Central memory CD8-positive, alpha-beta T cell (primary cell): ENCODE results near the gene AMER1.

Source experiments
- ATAC-seq: fragments of 150-1000 bp; cut with Tn5 transposase; replicated peaks from 2 replicates; pipeline ENCODE4 v1.10.0; 2022; ENCODE audit warnings: mild to moderate bottlenecking, moderate FRiP score, moderate number of reproducible peaks; ENCODE audit not compliant: poor library complexity, severe bottlenecking; ENCODE audit errors: extremely low read depth
- DNase-seq, 2 donors: peaks; one replicate each; pipeline ENCODE4 v3.0.0; 2021; ENCODE audit warnings: low spot score in 2 of 2
- H3K27ac Mint-ChIP-seq: one replicate; pipeline ENCODE4 v1.8.0; 2022; ENCODE audit warnings: low read depth, mild to moderate bottlenecking, moderate library complexity, mixed read lengths
- H3K27me3 Mint-ChIP-seq: one replicate; pipeline ENCODE4 v1.8.0; 2022; ENCODE audit warnings: mixed read lengths
- H3K36me3 Mint-ChIP-seq: one replicate; pipeline ENCODE4 v1.8.0; 2022; ENCODE audit warnings: mild to moderate bottlenecking, moderate library complexity, mixed read lengths; ENCODE audit not compliant: insufficient read depth
- H3K4me1 Mint-ChIP-seq: one replicate; pipeline ENCODE4 v1.8.0; 2022; ENCODE audit warnings: mixed read lengths
- H3K4me3 Mint-ChIP-seq: one replicate; pipeline ENCODE4 v1.8.0; 2022; ENCODE audit warnings: mild to moderate bottlenecking, moderate library complexity, mixed read lengths
- H3K9me3 Mint-ChIP-seq: one replicate; pipeline ENCODE4 v1.8.0; 2022; ENCODE audit warnings: mixed read lengths

The AMER1 gene

DNA sequence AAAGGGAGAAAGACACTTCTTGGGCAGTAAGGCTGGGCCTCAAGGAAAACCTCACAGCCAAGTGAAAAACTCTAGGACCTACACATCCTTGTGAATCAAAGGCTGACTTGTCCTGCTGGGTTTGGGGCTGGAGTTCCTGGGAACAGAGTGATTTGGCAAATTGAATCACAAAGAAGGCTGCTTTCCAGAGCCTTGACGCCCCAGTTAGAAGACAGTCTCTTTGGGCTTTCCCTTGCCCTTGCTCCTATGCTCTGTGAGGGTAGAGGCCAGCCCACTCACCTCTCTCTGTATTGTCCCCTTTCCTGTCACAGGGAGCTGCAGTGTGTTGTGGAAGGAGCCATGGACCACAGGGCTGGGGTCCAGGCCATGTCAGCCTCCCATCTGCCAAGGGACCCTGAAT, 9.6 kb downstream of the AMER1 start:
- ATAC-seq (no peak), DNase-seq (no peak)
- H3K4me3 Mint-ChIP-seq: no peak overlapping the region
- no peak overlapping the region for H3K27ac Mint-ChIP-seq
- H3K9me3 Mint-ChIP-seq: no peaks in the 10 kb centered on the region
- H3K27me3 Mint-ChIP-seq: no peaks in the 10 kb centered on the region
- H3K4me1 Mint-ChIP-seq: no peaks in the 10 kb centered on the region
- no peaks in the 10 kb centered on the region for H3K36me3 Mint-ChIP-seq

DNA sequence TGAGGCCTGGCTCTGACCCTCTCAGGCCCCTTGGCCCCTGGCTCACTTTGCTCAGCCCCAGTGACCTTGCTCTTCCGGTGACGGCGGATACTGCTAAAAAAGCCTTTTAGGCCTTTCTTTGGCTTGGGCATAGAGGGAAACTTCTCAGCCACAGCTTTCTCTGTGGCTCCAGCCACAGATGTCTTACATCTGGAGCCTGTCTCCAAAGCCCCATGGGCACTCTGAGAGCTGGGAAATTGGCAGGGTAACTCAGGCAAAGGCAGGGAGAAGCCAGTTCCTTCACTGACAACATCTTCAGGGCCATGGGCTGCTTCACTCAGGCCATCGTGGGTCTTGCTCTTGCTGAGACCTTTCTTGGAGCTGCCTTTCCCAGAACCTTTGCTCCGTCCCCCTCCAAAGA, 12.8 kb downstream of the AMER1 start:
- DNase-seq (no peak), ATAC-seq (no peak)
- Mint-ChIP-seq H3K36me3 (no peaks in the 10 kb centered on the region), H3K4me1 (no peaks in the 10 kb centered on the region), H3K4me3 (no peak overlapping the region), H3K27ac (no peak overlapping the region), H3K27me3 (no peaks in the 10 kb centered on the region), H3K9me3 (no peaks in the 10 kb centered on the region)

DNA sequence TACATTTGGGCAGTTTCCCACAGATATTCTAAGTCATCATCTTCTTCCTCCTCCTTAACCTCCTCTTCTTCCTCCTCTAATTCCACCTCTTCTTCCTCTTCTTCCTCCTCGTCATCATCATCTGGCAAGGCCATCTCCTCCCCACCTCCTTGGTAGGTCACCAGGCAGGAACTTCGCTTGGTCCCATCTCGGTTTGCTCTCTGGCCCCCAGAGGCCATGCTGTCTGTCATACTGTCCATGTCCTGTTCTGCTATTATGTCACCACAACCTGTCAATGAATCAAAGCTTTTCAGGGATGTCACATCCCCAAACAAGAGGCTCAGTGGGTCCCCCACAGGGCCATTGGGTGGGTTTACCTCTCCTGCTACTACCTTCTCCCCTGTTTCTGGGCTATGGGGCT, 13.5 kb downstream of the AMER1 start:
- no peak for DNase-seq
- Mint-ChIP-seq H3K36me3 (peaks cover 2% of the 10 kb centered on the region), H3K27me3 (no peaks in the 10 kb centered on the region), H3K4me1 (no peaks in the 10 kb centered on the region), H3K27ac (no peak overlapping the region), H3K9me3 (no peaks in the 10 kb centered on the region), H3K4me3 (no peak overlapping the region)
- ATAC-seq: no peak

DNA sequence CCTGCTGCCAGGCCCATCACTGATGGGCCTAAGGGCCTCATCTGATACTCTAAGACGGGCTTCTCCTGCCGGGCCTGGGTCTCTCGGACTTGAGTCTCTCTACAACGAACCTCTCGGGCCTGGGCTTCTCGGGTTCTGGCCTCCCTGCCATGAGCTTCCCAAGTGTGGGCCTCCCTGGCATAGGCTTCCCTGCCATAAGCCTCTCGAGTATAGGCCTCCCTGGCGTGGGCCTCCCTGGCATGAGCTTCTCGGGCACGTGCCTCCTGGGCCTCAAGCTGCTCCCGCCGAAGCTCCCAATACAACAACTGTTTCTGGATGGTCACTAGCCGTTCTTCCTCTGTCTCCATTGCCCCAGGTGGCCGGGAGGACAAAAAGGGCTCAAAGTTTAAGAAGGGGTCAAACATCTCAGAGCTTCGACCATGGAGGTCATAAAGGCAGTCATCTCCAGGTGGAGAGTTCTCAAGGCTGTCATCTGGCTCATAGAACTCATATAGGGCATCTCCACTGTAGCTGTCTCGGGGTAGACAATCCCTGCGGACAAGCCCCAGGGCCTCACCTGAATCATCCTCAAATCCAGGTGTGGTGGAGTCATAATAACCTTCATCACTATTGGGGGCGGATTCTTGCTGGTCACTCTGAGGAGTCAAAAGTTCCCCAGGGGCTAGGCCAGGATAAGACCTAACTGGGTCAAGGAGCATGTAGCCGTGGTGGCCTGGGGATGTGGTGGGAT, 14.1 kb downstream of the AMER1 start:
- ATAC-seq (no peak), DNase-seq (no peak)
- peaks cover 2% of the 10 kb centered on the region for H3K36me3 Mint-ChIP-seq
- no peaks in the 10 kb centered on the region for H3K27me3 Mint-ChIP-seq
- no peaks in the 10 kb centered on the region for H3K4me1 Mint-ChIP-seq
- H3K9me3 Mint-ChIP-seq: no peaks in the 10 kb centered on the region
- no peak overlapping the region for H3K4me3 Mint-ChIP-seq
- H3K27ac Mint-ChIP-seq: no peak overlapping the region

DNA sequence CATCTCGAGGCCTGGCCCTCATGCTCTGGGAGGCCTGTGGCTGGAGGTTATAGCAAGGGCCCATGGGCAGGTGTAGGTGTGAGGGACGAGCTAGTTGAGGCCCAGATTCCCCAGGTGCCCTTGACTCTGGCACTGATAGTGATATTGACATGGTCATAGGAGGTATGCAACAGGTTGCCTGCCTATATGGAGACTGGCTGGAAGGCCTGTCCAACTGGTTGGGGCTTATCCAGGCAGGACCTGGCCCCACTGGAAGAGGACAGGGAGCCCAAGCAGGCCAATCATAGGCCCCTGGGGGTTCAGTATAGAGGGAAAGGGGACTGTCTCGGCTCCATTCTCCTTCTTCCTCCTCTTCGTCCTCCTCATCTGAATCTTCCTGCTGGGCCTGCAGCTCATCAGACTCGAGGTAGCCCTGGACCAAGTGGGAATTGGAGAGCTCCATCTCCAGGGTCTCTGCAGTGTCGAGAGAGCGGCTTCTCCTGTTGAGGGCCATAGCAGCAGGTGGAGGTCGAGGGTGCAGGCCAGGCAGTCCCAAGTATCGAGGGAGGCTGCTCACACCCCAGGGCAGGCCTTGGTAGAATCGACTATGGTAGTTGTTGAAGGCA, 15.3 kb downstream of the AMER1 start:
- DNase-seq: no peak
- Mint-ChIP-seq H3K27me3 (no peaks in the 10 kb centered on the region), H3K36me3 (peaks cover 2% of the 10 kb centered on the region), H3K27ac (no peak overlapping the region), H3K4me1 (no peaks in the 10 kb centered on the region), H3K4me3 (no peak overlapping the region), H3K9me3 (no peaks in the 10 kb centered on the region)
- no peak for ATAC-seq

DNA sequence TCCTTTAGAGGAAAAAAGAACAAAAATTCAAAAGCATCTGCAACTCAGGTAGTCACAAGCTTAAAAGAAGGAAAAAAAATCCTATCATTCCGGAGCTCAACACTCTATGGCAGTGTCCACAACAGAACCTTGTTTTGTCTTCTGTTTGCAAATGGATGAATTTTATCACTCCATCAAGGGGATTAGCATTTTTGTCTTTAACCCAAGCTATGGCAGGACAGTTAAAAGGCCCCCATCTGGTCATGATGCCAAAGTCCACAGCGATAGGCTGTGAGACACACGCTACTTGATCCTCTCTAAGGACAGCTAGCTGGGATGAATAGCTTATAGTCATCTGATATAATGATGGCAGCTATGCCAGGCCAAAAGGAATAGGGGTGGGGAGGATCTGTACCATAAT, 16.6 kb downstream of the AMER1 start:
- Mint-ChIP-seq H3K36me3 (peaks cover 2% of the 10 kb centered on the region), H3K27me3 (no peaks in the 10 kb centered on the region), H3K4me1 (no peaks in the 10 kb centered on the region), H3K9me3 (no peaks in the 10 kb centered on the region), H3K4me3 (no peak overlapping the region), H3K27ac (no peak overlapping the region)
- ATAC-seq: no peak
- no peak for DNase-seq

DNA sequence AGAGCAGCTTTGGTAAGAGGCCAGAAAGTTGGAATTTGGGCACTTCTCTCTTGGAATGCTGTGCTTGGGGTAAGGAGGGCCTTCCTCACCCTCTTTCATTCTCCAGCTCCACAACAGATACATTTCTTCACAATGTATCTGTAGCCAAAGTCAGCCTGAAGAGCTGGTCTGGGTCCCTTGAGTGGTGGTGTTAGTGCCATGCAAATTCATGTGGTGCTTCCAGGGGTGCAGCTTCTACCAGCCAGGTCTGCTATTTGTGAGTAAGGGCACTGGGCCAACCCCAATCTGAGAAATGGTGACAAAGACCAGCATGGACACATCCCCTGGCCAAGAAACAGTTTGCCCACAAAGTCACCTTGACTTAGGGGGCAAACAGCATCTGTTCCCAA, 17.8 kb downstream of the AMER1 start:
- H3K27ac Mint-ChIP-seq: no peak overlapping the region
- H3K4me3 Mint-ChIP-seq: no peak overlapping the region
- H3K36me3 Mint-ChIP-seq: peaks cover 2% of the 10 kb centered on the region
- H3K9me3 Mint-ChIP-seq: no peaks in the 10 kb centered on the region
- DNase-seq (no peak), ATAC-seq (no peak)
- no peaks in the 10 kb centered on the region for H3K27me3 Mint-ChIP-seq
- H3K4me1 Mint-ChIP-seq: no peaks in the 10 kb centered on the region

DNA sequence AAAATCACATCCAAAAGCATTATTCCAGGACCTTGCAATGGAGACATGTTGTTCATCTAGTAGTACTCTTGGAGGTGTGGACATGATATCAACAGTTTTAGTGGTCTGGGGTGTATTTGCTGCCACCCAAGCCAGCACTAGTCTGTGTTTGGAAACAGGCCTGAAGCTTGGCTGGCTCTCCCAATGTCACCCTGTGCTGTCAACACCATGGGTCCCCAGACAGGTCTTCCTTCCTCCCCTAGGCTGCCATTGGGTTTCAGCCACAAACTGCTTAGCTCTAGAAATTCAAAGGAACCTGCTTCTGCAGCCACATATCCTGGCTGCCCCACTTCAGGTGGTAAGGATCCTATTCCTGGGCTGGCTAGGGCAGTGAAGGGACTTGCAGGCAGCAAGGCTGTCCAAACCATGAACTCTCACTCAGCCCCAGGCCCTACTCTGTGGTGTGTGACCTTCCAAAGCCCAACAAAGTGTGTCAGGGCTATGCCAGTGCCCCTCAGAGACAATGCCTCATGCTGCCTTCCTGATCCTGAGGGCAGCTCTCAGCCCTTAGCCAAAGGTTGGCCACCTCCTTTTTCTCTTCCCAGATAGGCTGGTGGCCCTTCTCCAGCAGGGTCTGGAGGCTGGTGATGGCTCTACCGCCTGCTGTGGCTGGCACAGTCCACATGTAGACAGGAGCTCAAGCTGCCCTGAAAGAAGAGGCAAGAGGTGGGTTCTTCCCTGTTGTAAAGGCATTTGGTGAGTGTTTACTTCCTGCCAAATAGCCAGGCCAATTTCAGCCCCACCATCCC, 18.3 kb downstream of the AMER1 start:
- H3K4me1 Mint-ChIP-seq: no peaks in the 10 kb centered on the region
- peaks cover 2% of the 10 kb centered on the region for H3K36me3 Mint-ChIP-seq
- H3K27ac Mint-ChIP-seq: no peak overlapping the region
- ATAC-seq: no peak
- DNase-seq: no peak
- no peaks in the 10 kb centered on the region for H3K9me3 Mint-ChIP-seq
- no peak overlapping the region for H3K4me3 Mint-ChIP-seq
- no peaks in the 10 kb centered on the region for H3K27me3 Mint-ChIP-seq

DNA sequence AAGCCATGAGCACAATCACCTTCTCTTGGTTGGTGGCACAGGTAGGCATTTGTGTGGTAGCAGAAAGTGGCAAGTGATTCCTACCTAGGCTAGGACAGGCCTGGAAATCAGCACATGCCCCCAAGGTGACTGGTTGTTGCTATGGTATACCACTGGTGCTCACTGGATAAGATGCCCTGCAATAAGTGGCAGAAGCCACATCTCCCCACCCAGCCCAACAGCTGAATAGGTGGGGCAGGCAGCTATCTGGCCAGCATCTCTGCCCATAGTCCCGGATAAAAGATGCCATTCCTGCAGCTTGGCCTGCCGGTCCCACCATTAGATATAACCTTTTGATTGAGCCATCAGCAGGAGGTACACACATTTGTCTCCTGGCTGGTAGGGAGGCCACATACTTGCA, 21.1 kb downstream of the AMER1 start:
- no peaks in the 10 kb centered on the region for H3K27me3 Mint-ChIP-seq
- no peak overlapping the region for H3K27ac Mint-ChIP-seq
- H3K4me1 Mint-ChIP-seq: no peaks in the 10 kb centered on the region
- H3K4me3 Mint-ChIP-seq: no peak overlapping the region
- peaks cover 2% of the 10 kb centered on the region for H3K36me3 Mint-ChIP-seq
- DNase-seq (no peak), ATAC-seq (no peak)
- no peaks in the 10 kb centered on the region for H3K9me3 Mint-ChIP-seq

DNA sequence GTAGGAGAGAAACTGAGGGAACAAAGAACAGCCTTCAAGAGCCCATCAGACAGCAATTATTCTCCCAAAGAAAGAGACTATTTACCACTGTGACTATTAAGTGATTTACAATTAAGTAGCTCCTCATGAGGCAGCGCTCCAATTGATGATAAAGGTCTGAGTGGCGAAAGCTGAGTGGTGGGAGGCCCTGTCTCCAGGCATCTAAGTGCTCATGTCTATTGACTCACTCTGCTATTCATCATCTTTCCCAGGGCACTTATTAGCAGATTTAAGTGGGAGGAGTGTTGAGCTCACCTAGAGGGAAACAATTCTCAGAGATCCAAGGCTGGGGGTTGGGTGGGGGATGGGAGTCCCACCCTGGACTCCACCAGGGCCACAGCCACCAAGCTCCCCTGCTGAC, 23.3 kb downstream of the AMER1 start:
- ATAC-seq: no peak
- H3K4me1 Mint-ChIP-seq: no peaks in the 10 kb centered on the region

DNA sequence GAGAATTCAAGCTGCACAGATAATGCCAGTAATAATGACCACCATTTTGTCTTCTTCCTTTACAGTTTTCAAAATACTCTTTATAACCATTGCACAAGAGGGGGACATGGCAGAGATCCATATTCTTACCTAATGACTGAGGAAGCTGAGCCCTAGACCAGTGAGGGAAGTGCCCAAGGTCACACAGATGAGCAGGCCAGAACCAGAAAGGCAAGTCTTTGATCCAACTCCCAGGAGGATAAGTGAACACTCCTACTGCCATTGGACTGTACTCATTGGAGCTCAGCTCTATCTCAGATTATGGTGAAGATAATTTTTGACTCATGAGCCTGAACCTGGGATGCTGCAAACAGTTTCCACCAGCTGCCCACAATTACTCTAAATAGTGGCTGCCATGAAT, 28.6 kb downstream of the AMER1 start:
- Mint-ChIP-seq H3K36me3 (no peaks in the 10 kb centered on the region), H3K27ac (no peak overlapping the region), H3K4me1 (no peaks in the 10 kb centered on the region), H3K4me3 (no peak overlapping the region), H3K9me3 (no peaks in the 10 kb centered on the region), H3K27me3 (no peaks in the 10 kb centered on the region)
- DNase-seq (no peak), ATAC-seq (no peak)

More for the DNA sequence above, 23.3 kb downstream of the AMER1 start:
- DNase-seq: no peak
- no peaks in the 10 kb centered on the region for H3K27me3 Mint-ChIP-seq
- no peak overlapping the region for H3K4me3 Mint-ChIP-seq
- H3K36me3 Mint-ChIP-seq: no peaks in the 10 kb centered on the region
- no peaks in the 10 kb centered on the region for H3K9me3 Mint-ChIP-seq
- H3K27ac Mint-ChIP-seq: no peak overlapping the region

DNA sequence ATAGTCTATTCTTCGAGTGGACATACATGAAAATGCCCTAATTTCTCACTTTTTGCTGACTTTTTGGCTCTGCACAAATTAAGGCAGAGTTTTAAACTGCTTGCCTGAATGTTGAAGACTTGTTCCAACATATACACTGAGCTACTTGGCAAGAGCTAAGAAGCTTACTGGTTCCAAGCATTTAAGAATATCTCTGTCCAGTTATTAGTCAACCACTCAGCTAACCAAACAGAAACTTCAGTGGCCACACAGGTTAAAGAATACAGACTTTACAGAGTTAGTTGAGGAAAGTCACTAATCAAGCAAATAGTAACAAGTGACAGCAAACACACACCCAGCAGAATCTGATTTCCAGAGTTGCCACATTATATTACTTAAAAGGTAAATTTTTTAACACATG, 35.5 kb downstream of the AMER1 start:
- Mint-ChIP-seq H3K27me3 (no peaks in the 10 kb centered on the region), H3K4me3 (no peak overlapping the region), H3K36me3 (no peaks in the 10 kb centered on the region), H3K4me1 (no peaks in the 10 kb centered on the region), H3K9me3 (no peaks in the 10 kb centered on the region), H3K27ac (no peak overlapping the region)
- ATAC-seq (no peak), DNase-seq (no peak)

DNA sequence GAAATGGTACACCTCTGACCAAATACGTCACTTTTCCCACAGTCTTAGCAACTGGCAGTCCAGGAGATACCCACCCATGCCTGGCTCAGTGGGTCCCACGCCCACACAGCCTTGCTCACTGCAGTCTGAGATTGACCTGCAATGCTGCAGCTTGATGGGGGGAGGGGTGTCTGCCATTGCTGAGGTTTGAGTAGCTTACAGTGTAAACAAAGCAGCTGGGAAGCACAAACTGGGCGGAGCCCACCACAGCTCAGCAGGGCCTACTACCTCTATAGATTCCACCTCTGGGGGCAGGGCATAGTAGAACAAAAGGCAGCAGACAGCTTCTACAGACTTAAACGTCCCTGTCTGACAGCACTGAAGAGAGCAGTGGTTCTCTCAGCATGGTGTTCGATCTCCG, 52.7 kb downstream of the AMER1 start:
- ATAC-seq (no peak), DNase-seq (no peak)
- H3K36me3 Mint-ChIP-seq: peaks cover 3% of the 10 kb centered on the region
- no peaks in the 10 kb centered on the region for H3K4me1 Mint-ChIP-seq
- H3K27me3 Mint-ChIP-seq: no peaks in the 10 kb centered on the region
- peaks cover 10% of the 10 kb centered on the region for H3K9me3 Mint-ChIP-seq
- no peak overlapping the region for H3K4me3 Mint-ChIP-seq
- H3K27ac Mint-ChIP-seq: no peak overlapping the region
